BLaER1 (cell line): ENCODE results near the gene PNCK.

Experiments
- H3K27ac ChIP-seq: shearing (Covaris generic); formaldehyde crosslinking; 2 replicates; pipeline ENCODE4 v1.8.1; 2022
- H3K27me3 ChIP-seq: shearing (Covaris generic); formaldehyde crosslinking; 2 replicates; pipeline ENCODE4 v1.8.1; 2022
- H3K36me3 ChIP-seq: shearing (Covaris generic); formaldehyde crosslinking; 2 replicates; pipeline ENCODE4 v1.8.1; 2022
- H3K4me1 ChIP-seq: shearing (Covaris generic); formaldehyde crosslinking; 2 replicates; pipeline ENCODE4 v1.8.1; 2022
- H3K4me2 ChIP-seq: shearing (Covaris generic); formaldehyde crosslinking; 2 replicates; pipeline ENCODE4 v1.8.1; 2022
- H3K4me3 ChIP-seq: shearing (Covaris generic); formaldehyde crosslinking; 2 replicates; pipeline ENCODE4 v1.8.1; 2022
- H3K9ac ChIP-seq: shearing (Covaris generic); formaldehyde crosslinking; 2 replicates; pipeline ENCODE4 v1.8.1; 2022
- H3K9me3 ChIP-seq: shearing (Covaris generic); formaldehyde crosslinking; 2 replicates; pipeline ENCODE4 v1.8.1; 2022
- H4K20me1 ChIP-seq: shearing (Covaris generic); formaldehyde crosslinking; 2 replicates; pipeline ENCODE4 v1.8.1; 2022
- Cebpa-rat ChIP-seq: shearing (Covaris generic); IDR thresholded peaks from 2 replicates; pipeline ENCODE4 v1.8.1; 2022

Gene PNCK

GRCh38 chrX:153626863-153627674, 46.5 kb downstream of the PNCK start:
- no peak for TF ChIP-seq Cebpa-rat
- Histone ChIP-seq H3K9ac (no peak overlapping the region), H3K4me3 (no peak overlapping the region)

GRCh38 chrX:153626025-153626633, 47.5 kb downstream of the PNCK start:
- no peak overlapping the region for H3K4me2 ChIP-seq
- TF ChIP-seq Cebpa-rat: no peak
- H3K27me3 ChIP-seq: peaks cover 84% of the 10 kb centered on the region
- no peak overlapping the region for H3K27ac ChIP-seq
- no peaks in the 10 kb centered on the region; the same call in 1 of the 2 replicates for H4K20me1 ChIP-seq
- H3K36me3 ChIP-seq: no peaks in the 10 kb centered on the region
- no peak overlapping the region for H3K9ac ChIP-seq
- H3K9me3 ChIP-seq: peaks cover 1% of the 10 kb centered on the region
- peaks cover 39% of the 10 kb centered on the region for H3K4me1 ChIP-seq
- no peak overlapping the region for H3K4me3 ChIP-seq

More at GRCh38 chrX:153626863-153627674, 46.5 kb downstream of the PNCK start:
- Histone ChIP-seq H3K27me3 (peaks cover 89% of the 10 kb centered on the region), H3K4me2 (peak overlapping the region; percentile 57), H3K36me3 (no peaks in the 10 kb centered on the region), H3K9me3 (peaks cover 10% of the 10 kb centered on the region), H4K20me1 (no peaks in the 10 kb centered on the region; the same call in 1 of the 2 replicates), H3K4me1 (peaks cover 39% of the 10 kb centered on the region), H3K27ac (0 out of 2 replicates have a peak overlapping the region, but pooled peaks have one; percentile 9)

GRCh38 chrX:153625271-153626024, 48.2 kb downstream of the PNCK start:
- no peak overlapping the region for H3K4me2 ChIP-seq
- peaks cover 77% of the 10 kb centered on the region for H3K27me3 ChIP-seq
- peaks cover 39% of the 10 kb centered on the region for H3K4me1 ChIP-seq
- H3K9ac ChIP-seq: no peak overlapping the region
- no peak for TF ChIP-seq Cebpa-rat
- H3K27ac ChIP-seq: no peak overlapping the region
- H4K20me1 ChIP-seq: no peaks in the 10 kb centered on the region; the same call in 1 of the 2 replicates
- no peaks in the 10 kb centered on the region for H3K36me3 ChIP-seq
- no peaks in the 10 kb centered on the region for H3K9me3 ChIP-seq
- H3K4me3 ChIP-seq: no peak overlapping the region

GRCh38 chrX:153624196-153625091, 49.2 kb downstream of the PNCK start:
- Histone ChIP-seq H3K4me3 (no peak overlapping the region), H3K9ac (no peak overlapping the region), H3K4me2 (no peak overlapping the region; the same call in 1 of the 2 replicates), H3K4me1 (peaks cover 39% of the 10 kb centered on the region), H3K27ac (no peak overlapping the region), H3K9me3 (no peaks in the 10 kb centered on the region), H3K27me3 (peaks cover 70% of the 10 kb centered on the region), H3K36me3 (no peaks in the 10 kb centered on the region), H4K20me1 (no peaks in the 10 kb centered on the region; the same call in 1 of the 2 replicates)
- TF ChIP-seq Cebpa-rat: no peak

GRCh38 chrX:153623310-153624029, 50.1 kb downstream of the PNCK start:
- no peaks in the 10 kb centered on the region for H3K9me3 ChIP-seq
- H3K4me3 ChIP-seq: no peak overlapping the region
- no peak overlapping the region for H3K27ac ChIP-seq
- H3K27me3 ChIP-seq: peaks cover 69% of the 10 kb centered on the region
- no peak overlapping the region for H3K9ac ChIP-seq
- no peaks in the 10 kb centered on the region; the same call in 1 of the 2 replicates for H4K20me1 ChIP-seq
- H3K4me1 ChIP-seq: peaks cover 31% of the 10 kb centered on the region
- no peak for TF ChIP-seq Cebpa-rat
- H3K4me2 ChIP-seq: peak overlapping the region; percentile 47
- H3K36me3 ChIP-seq: no peaks in the 10 kb centered on the region

GRCh38 chrX:153622661-153623309, 50.8 kb downstream of the PNCK start:
- Histone ChIP-seq H3K4me1 (peaks cover 24% of the 10 kb centered on the region), H3K9ac (no peak overlapping the region), H3K4me3 (no peak overlapping the region), H3K27me3 (peaks cover 69% of the 10 kb centered on the region), H3K9me3 (no peaks in the 10 kb centered on the region), H4K20me1 (no peaks in the 10 kb centered on the region; the same call in 1 of the 2 replicates), H3K36me3 (no peaks in the 10 kb centered on the region), H3K27ac (no peak overlapping the region), H3K4me2 (peak overlapping the region; percentile 47)
- no peak for TF ChIP-seq Cebpa-rat

- Histone ChIP-seq H3K9me3 (no peaks in the 10 kb centered on the region), H3K4me2 (no peak overlapping the region)
These were observed 51.5 kb downstream of the PNCK start for GRCh38 chrX:153621949-153622598.

GRCh38 chrX:153620576-153620975, 53.0 kb downstream of the PNCK start:
- no peak for TF ChIP-seq Cebpa-rat
- Histone ChIP-seq H4K20me1 (no peaks in the 10 kb centered on the region; the same call in 1 of the 2 replicates), H3K9ac (no peak overlapping the region), H3K9me3 (no peaks in the 10 kb centered on the region), H3K27me3 (peaks cover 77% of the 10 kb centered on the region), H3K27ac (no peak overlapping the region), H3K36me3 (no peaks in the 10 kb centered on the region), H3K4me2 (no peak overlapping the region), H3K4me1 (peaks cover 25% of the 10 kb centered on the region), H3K4me3 (no peak overlapping the region)

More at GRCh38 chrX:153621949-153622598, 51.5 kb downstream of the PNCK start:
- Histone ChIP-seq H4K20me1 (no peaks in the 10 kb centered on the region; the same call in 1 of the 2 replicates), H3K36me3 (no peaks in the 10 kb centered on the region), H3K9ac (no peak overlapping the region), H3K27ac (no peak overlapping the region), H3K27me3 (peaks cover 70% of the 10 kb centered on the region), H3K4me1 (peaks cover 23% of the 10 kb centered on the region), H3K4me3 (no peak overlapping the region)
- no peak for TF ChIP-seq Cebpa-rat
